ENCODE results near the gene ATF2. TPM values are rescaled to one million over a fixed set of nuclear protein-coding genes. Genes with fewer than 3 reads are reported as not detected.

The ATF2 gene
- total and polyA plus RNA-seq, 9 of the 15 experiments (the other 6 are each of a cell fraction or from before 2014, with no cell fraction given) = 24.2 to 111 (median 45.9) TPM

DNA sequence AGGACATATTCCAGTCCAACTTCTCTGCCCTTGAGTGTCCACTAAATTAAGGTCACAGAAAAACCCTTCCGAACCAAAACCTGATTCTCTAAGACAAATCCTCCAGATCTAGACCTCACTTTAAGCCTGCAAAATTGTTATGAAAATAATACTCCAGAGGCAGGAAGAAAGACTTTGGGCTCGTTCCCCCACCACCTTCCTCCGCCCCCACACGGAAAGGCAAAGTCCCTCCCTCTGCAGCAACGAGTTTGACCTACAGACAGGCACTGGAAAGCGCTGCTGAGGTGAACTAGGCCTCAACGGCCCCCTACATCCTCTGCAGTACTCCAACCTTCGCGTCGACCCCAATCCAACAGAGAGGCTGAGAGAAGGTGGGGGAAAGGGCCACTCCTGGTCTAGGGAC lies 12.7 kb upstream of the ATF2 start (continued):
- TF ChIP-seq ARNT (IDR thresholded peaks at IDR 0.05) (0 out of 4 replicates have a peak, but pooled peaks of 1 of the 2 experiments have one; percentile 50), HDGF (IDR thresholded peaks at IDR 0.05) (peak; percentile 85), MAFK (IDR thresholded peaks at IDR 0.05; ENCODE audit: low read length) (no peak), ZNF316 (IDR thresholded peaks at IDR 0.05) (no peak), YBX1 (IDR thresholded peaks at IDR 0.05) (no peak), EHMT2 (IDR thresholded peaks at IDR 0.05) (0 out of 2 replicates have a peak, but pooled peaks have one; percentile 27), L3MBTL2 (IDR thresholded peaks at IDR 0.05) (peak; percentile 24; the same call in 1 of the 2 replicates), ZNF589 (CRISPR knock-in tag; IDR thresholded peaks at IDR 0.05; ENCODE audit: low read depth) (no peak), WHSC1 (IDR thresholded peaks at IDR 0.05; ENCODE audit: low read length) (no peak)
- TF ChIP-seq, protein P1, sequence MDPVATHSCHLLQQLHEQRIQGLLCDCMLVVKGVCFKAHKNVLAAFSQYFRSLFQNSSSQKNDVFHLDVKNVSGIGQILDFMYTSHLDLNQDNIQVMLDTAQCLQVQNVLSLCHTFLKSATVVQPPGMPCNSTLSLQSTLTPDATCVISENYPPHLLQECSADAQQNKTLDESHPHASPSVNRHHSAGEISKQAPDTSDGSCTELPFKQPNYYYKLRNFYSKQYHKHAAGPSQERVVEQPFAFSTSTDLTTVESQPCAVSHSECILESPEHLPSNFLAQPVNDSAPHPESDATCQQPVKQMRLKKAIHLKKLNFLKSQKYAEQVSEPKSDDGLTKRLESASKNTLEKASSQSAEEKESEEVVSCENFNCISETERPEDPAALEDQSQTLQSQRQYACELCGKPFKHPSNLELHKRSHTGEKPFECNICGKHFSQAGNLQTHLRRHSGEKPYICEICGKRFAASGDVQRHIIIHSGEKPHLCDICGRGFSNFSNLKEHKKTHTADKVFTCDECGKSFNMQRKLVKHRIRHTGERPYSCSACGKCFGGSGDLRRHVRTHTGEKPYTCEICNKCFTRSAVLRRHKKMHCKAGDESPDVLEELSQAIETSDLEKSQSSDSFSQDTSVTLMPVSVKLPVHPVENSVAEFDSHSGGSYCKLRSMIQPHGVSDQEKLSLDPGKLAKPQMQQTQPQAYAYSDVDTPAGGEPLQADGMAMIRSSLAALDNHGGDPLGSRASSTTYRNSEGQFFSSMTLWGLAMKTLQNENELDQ (CRISPR knock-in tag; IDR thresholded peaks at IDR 0.05; ENCODE audit: borderline replicate concordance) = peak; percentile 94; the same call in 1 of the 2 replicates

DNA sequence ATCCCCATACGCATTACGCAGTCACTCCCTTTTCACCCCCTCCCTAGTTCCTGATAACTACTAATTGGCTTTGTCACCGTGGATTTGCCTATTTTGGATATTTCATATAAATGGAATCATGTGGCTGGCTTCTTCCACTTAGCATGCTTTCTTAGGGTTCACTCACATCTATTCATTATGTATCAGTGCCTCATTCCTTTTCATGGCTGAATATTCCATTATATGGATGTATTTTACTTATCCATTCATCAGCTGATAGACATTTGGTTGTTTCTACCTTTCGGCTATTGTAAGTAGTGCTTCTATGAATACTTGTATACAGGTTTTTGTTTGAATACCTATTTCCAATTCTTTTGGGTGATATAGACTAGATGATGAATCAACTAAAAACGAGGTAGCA lies 8.6 kb upstream of the ATF2 start:
- WGBS (ENCODE audit: insufficient coverage, low coverage, missing lambda C conversion rate) = 63% methylated on average over 5 of the region's 5 CpGs
- no TSS peak for BruUV-seq (replicated peaks)
- Histone ChIP-seq H3K4me2 (ENCODE audit: insufficient read depth, low read length) (no peak overlapping the region), H4K20me1 (replicated peaks; ENCODE audit: control insufficient read depth, insufficient read depth, low read length) (peaks cover 9% of the 10 kb centered on the region), H3K27ac (ENCODE audit: extremely low read depth, low read depth, low read length) (no peak overlapping the region), H3K27me3 (ENCODE audit: control insufficient read depth in 2 of 2, insufficient read depth in 2 of 2, low read length in 2 of 2) (no peaks in the 10 kb centered on the region), H3K79me2 (ENCODE audit: control insufficient read depth, insufficient read depth, low read length) (peaks cover 57% of the 10 kb centered on the region), H3K9ac (ENCODE audit: insufficient read depth in 1 of 2, low read depth in 2 of 2, low read length in 2 of 2) (no peak overlapping the region), H3K9me3 (replicated peaks; ENCODE audit: control insufficient read depth, insufficient read depth, low read depth, low read length) (no peaks in the 10 kb centered on the region), H3K4me1 (replicated peaks in 1 of 2; ENCODE audit: control insufficient read depth in 2 of 2, insufficient read depth in 2 of 2, low read length in 2 of 2) (peaks cover 9 to 19% of the 10 kb centered on the region in 2 experiments), H3K4me3 (no peak overlapping the region), H2AFZ (ENCODE audit: low read depth, low read length) (no peak overlapping the region), H3K36me3 (ENCODE audit: control insufficient read depth, insufficient read depth, low read length) (peaks cover 78% of the 10 kb centered on the region), H3K9me1 (ENCODE audit: control insufficient read depth, insufficient read depth, low read length) (no peaks in the 10 kb centered on the region)
- FAIRE-seq (no peak), ATAC-seq (no peak), DNase-seq (ENCODE audit: extremely low read depth in 1 of 4, low spot score in 3 of 4) (no peak)
- intact Hi-C loops (cut with micrococcal nuclease) = no loop called here
- in situ Hi-C loops (cut with MboI) = no loop called here
- ChIA-PET CTCF (ENCODE audit: low intra/inter-chr PET ratio) (no interaction called here), POLR2A (interaction anchor here (1.3 to 5.3 kb wide), 3 partner anchors 8 to 20 kb away, joined by 3 to 42 read pairs (median 28); partner anchors contain the start of gene ATF2)
- TF ChIP-seq, protein P2, sequence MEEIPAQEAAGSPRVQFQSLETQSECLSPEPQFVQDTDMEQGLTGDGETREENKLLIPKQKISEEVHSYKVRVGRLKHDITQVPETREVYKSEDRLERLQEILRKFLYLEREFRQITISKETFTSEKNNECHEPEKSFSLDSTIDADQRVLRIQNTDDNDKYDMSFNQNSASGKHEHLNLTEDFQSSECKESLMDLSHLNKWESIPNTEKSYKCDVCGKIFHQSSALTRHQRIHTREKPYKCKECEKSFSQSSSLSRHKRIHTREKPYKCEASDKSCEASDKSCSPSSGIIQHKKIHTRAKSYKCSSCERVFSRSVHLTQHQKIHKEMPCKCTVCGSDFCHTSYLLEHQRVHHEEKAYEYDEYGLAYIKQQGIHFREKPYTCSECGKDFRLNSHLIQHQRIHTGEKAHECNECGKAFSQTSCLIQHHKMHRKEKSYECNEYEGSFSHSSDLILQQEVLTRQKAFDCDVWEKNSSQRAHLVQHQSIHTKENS (CRISPR knock-in tag; IDR thresholded peaks at IDR 0.05) = 0 out of 2 replicates have a peak, but pooled peaks have one; percentile 69
- TF ChIP-seq, protein P3, sequence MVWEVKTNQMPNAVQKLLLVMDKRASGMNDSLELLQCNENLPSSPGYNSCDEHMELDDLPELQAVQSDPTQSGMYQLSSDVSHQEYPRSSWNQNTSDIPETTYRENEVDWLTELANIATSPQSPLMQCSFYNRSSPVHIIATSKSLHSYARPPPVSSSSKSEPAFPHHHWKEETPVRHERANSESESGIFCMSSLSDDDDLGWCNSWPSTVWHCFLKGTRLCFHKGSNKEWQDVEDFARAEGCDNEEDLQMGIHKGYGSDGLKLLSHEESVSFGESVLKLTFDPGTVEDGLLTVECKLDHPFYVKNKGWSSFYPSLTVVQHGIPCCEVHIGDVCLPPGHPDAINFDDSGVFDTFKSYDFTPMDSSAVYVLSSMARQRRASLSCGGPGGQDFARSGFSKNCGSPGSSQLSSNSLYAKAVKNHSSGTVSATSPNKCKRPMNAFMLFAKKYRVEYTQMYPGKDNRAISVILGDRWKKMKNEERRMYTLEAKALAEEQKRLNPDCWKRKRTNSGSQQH (CRISPR knock-in tag; IDR thresholded peaks at IDR 0.05) = 0 out of 2 replicates have a peak, but pooled peaks have one; percentile 26
- TF ChIP-seq POLR2A (conservative IDR thresholded peaks at IDR 0.05) = peak; percentile 64; the same call in 1 of the 2 replicates
- peak; percentile 18; the same call in 1 of the 2 replicates for TF ChIP-seq ZNF77 (CRISPR knock-in tag; IDR thresholded peaks at IDR 0.05)
- TF ChIP-seq PML (IDR thresholded peaks at IDR 0.05; ENCODE audit: low read length) = peak; percentile 38; the same call in 1 of the 2 replicates
- no peak for TF ChIP-seq SRSF1 (IDR thresholded peaks at IDR 0.05; ENCODE audit: low read depth, low read length)
- TF ChIP-seq SRF (CRISPR knock-in tag; IDR thresholded peaks at IDR 0.05) = no peak
- TF ChIP-seq POLR2B (IDR thresholded peaks at IDR 0.05; ENCODE audit: low read depth, partially characterized antibody) = peak; percentile 69
